SK-N-SH treated with all-trans-retinoic acid at 6 μM for 48 hours (cell line): ENCODE measurements around the gene MADD.

Experiments
- ARNTL ChIP-seq: fragments of 450-650 bp; formaldehyde crosslinking; IDR thresholded peaks from 2 replicates; pipeline ENCODE4 v1.5.0; 2020; ENCODE audit warnings: low read depth, mild to moderate bottlenecking, moderate library complexity, borderline replicate concordance
- BACH2 ChIP-seq: fragments of 250-450 bp; sonication (Bioruptor Pico); IDR thresholded peaks from 2 replicates; pipeline ENCODE4 v1.9.0; 2021; ENCODE audit warnings: mild to moderate bottlenecking, borderline replicate concordance
- ESRRG ChIP-seq: fragments of 250-450 bp; sonication (Bioruptor Pico); IDR thresholded peaks from 2 replicates; pipeline ENCODE4 v1.6.1; 2021; ENCODE audit warnings: mild to moderate bottlenecking
- PPARA ChIP-seq: fragments of 250-450 bp; sonication (Bioruptor Pico); IDR thresholded peaks from 2 replicates; pipeline ENCODE4 v1.5.0; 2020; ENCODE audit warnings: mild to moderate bottlenecking, borderline replicate concordance
- RARB ChIP-seq: fragments of 250-450 bp; sonication (Bioruptor Pico); IDR thresholded peaks from 2 replicates; pipeline ENCODE4 v1.8.0; 2021; ENCODE audit warnings: mild to moderate bottlenecking, moderate library complexity
- TCF4 ChIP-seq: fragments of 250-450 bp; sonication (Bioruptor Pico); IDR thresholded peaks from 2 replicates; pipeline ENCODE4 v1.8.0; 2021; ENCODE audit warnings: mild to moderate bottlenecking, moderate library complexity, borderline replicate concordance
- ZC3H10 ChIP-seq: fragments of 250-450 bp; sonication (Bioruptor Pico); IDR thresholded peaks from 2 replicates; pipeline ENCODE4 v1.5.1; 2021; ENCODE audit warnings: mild to moderate bottlenecking, moderate library complexity
- ZFP3 ChIP-seq: fragments of 250-450 bp; sonication (Bioruptor Pico); IDR thresholded peaks from 2 replicates; pipeline ENCODE4 v1.5.0; 2020; ENCODE audit warnings: mild to moderate bottlenecking, moderate library complexity
- ZNF565 ChIP-seq: fragments of 450-650 bp; formaldehyde crosslinking; conservative IDR thresholded peaks from 2 replicates; pipeline ENCODE4 v1.5.0; 2020; ENCODE audit warnings: low read depth, mild to moderate bottlenecking, moderate library complexity
- ZNF70 ChIP-seq: fragments of 450-650 bp; formaldehyde crosslinking; IDR thresholded peaks from 2 replicates; pipeline ENCODE4 v1.5.0; 2020; ENCODE audit warnings: mild to moderate bottlenecking, moderate library complexity

- no peak for TF ChIP-seq ESRRG
- no peak for TF ChIP-seq ZC3H10 (CRISPR knock-in tag)
- TF ChIP-seq ZNF70 (CRISPR knock-in tag): no peak
- no peak; the same call in 1 of the 2 replicates for TF ChIP-seq PPARA
- TF ChIP-seq ZNF565 (CRISPR knock-in tag): no peak
- no peak for TF ChIP-seq BACH2
- TF ChIP-seq ZFP3 (CRISPR knock-in tag): no peak
- TF ChIP-seq TCF4 (CRISPR knock-in tag): no peak
- TF ChIP-seq ARNTL (CRISPR knock-in tag): no peak
- no peak for TF ChIP-seq RARB (CRISPR knock-in tag)
Observed at GRCh38 chr11:47248664-47249377, 21.1 kb upstream of the MADD start, which contains the start of gene ACP2.
